Endodermal cell (in vitro differentiated cells): ENCODE data around the gene PLPP3. TPM values are rescaled to one million over a fixed set of nuclear protein-coding genes. Genes with fewer than 3 reads are reported as not detected.

Experiments used
- DNase-seq: peaks from one replicate; pipeline ENCODE4 v3.0.0-alpha.2; 2017
- H3K27ac ChIP-seq: 2 replicates; pipeline ENCODE4 v1.5.1; 2013; ENCODE audit warnings: mild to moderate bottlenecking, low read depth, low read length, moderate library complexity
- H3K27me3 ChIP-seq: 2 replicates; pipeline ENCODE4 v1.6.1; 2013; ENCODE audit warnings: mild to moderate bottlenecking, low read length, moderate library complexity; ENCODE audit not compliant: insufficient read depth, control insufficient read depth, poor library complexity, severe bottlenecking
- H3K36me3 ChIP-seq: 2 replicates; pipeline ENCODE4 v1.7.0; 2013; ENCODE audit warnings: mild to moderate bottlenecking, low read length, moderate library complexity; ENCODE audit not compliant: control insufficient read depth, insufficient read depth
- H3K4me1 ChIP-seq: one replicate; pipeline ENCODE4 v1.7.0; 2013; ENCODE audit warnings: low read length; ENCODE audit not compliant: control insufficient read depth, insufficient read depth
- H3K4me3 ChIP-seq: 2 replicates; pipeline ENCODE4 v1.5.1; 2013; ENCODE audit warnings: mild to moderate bottlenecking, low read length, moderate library complexity
- H3K9ac ChIP-seq: 2 replicates; pipeline ENCODE4 v1.6.1; 2013; ENCODE audit warnings: mild to moderate bottlenecking, low read length, moderate library complexity; ENCODE audit not compliant: poor library complexity, severe bottlenecking; ENCODE audit errors: extremely low read depth
- H3K9me3 ChIP-seq: 2 replicates; pipeline ENCODE4 v1.6.1; 2013; ENCODE audit warnings: mild to moderate bottlenecking, low read length, moderate library complexity; ENCODE audit not compliant: control insufficient read depth
- H3K27ac Mint-ChIP-seq: 2 replicates; pipeline ENCODE4 v1.8.0; 2020; ENCODE audit warnings: mixed read lengths
- H3K27me3 Mint-ChIP-seq: 2 replicates; pipeline ENCODE4 v1.8.0; 2021; ENCODE audit warnings: mild to moderate bottlenecking, mixed read lengths; ENCODE audit not compliant: insufficient read depth
- H3K36me3 Mint-ChIP-seq: 2 replicates; pipeline ENCODE4 v1.8.0; 2020; ENCODE audit warnings: low read depth, mixed read lengths
- H3K4me1 Mint-ChIP-seq: 2 replicates; pipeline ENCODE4 v1.8.0; 2020; ENCODE audit warnings: mixed read lengths
- H3K4me3 Mint-ChIP-seq: 2 replicates; pipeline ENCODE4 v1.8.0; 2020; ENCODE audit warnings: mild to moderate bottlenecking, moderate library complexity, mixed read lengths
- H3K9me3 Mint-ChIP-seq: 2 replicates; pipeline ENCODE4 v1.8.0; 2020; ENCODE audit warnings: mild to moderate bottlenecking, mixed read lengths
- CTCF ChIP-seq: fragments of 200-600 bp; sonication (generic); conservative IDR thresholded peaks from 2 replicates; pipeline ENCODE4 v1.5.0; 2021; ENCODE audit warnings: antibody characterized with exemption, mild to moderate bottlenecking
- WGBS, 2 experiments: methylation state at CpG; one replicate each; pipeline versions ENCODE4 v1.1.5 to v1.1.7; 2013; ENCODE audit warnings: missing lambda C conversion rate in 2 of 2, mixed read lengths in 1 of 2; ENCODE audit not compliant: insufficient coverage in 1 of 2, insufficient read length in 1 of 2; 5-methylcytosine and 5-hydroxymethylcytosine counted together
- total RNA-seq, 2 donors: library from RNA; stranded (reverse); fragmentation: NEBNext Ultra II Directional in 1 of 2; extraction: Animal tissue kit (Norgen Biotek cat#: 25700) in 1 of 2; gene quantifications; 2 replicates in 1 of 2; 3 replicates in 1 of 2; pipeline ENCODE4 v1.2.1, GENCODE V29; 2021

The PLPP3 gene
- total RNA-seq, 2 donors from 2014 or later = 39.2 to 55.2 TPM

DNA sequence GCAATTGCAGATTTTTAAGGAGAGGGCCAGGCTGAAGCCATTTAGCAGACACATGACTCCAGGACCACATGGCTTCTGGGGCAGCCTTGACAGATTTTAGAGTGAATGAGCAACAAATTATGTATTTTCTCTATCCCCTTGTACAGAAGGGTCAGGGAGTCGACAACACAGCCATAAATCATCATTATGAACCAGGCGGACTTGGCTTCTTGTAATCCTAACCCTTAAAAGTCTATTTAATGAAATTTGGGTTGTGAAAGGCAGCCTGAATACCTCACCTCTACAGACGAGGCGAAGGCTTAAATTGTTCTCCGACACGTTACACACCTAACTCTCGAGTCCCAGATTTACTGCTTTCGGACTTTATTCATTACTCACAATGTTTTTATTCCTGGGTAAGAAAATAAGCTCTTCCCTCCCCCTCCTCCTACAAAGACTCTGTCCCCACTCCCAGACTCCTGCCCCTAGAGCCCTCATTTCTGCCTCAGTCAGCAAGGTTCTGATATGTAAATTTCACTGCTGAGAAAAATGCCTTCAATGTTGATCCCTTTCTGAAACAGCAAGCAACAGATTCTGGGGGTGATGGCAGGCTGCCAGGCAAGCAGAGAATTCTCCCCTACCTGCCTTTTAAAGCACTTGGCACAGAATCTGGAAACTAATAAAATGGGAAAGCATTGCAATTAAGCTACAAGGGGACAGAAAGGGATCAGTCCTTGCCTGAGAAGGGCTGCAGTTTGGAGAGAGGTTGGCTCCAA lies 51.6 kb downstream of the PLPP3 start:
- Histone ChIP-seq H3K4me1 (peaks cover 18% of the 10 kb centered on the region), H3K27ac (peak overlapping the region; percentile 42), H3K27me3 (no peaks in the 10 kb centered on the region), H3K9ac (no peak overlapping the region), H3K36me3 (peaks cover 17% of the 10 kb centered on the region), H3K9me3 (no peaks in the 10 kb centered on the region), H3K4me3 (no peak overlapping the region)
- TF ChIP-seq CTCF = no peak
- H3K36me3 Mint-ChIP-seq = peaks cover 26% of the 10 kb centered on the region
- no peak overlapping the region for H3K27ac Mint-ChIP-seq
- H3K9me3 Mint-ChIP-seq = no peaks in the 10 kb centered on the region
- 81 to 100% methylated on average over 2 to 8 of the region's 8 CpGs for WGBS, 2 experiments
- H3K4me3 Mint-ChIP-seq = no peak overlapping the region
- no peak for DNase-seq
- H3K4me1 Mint-ChIP-seq = peaks cover 32% of the 10 kb centered on the region
- H3K27me3 Mint-ChIP-seq = no peaks in the 10 kb centered on the region

- TF ChIP-seq CTCF = no peak
- H3K36me3 ChIP-seq = peaks cover 24% of the 10 kb centered on the region
- H3K9ac ChIP-seq = no peak overlapping the region
- no peak overlapping the region for H3K27ac ChIP-seq
- H3K27me3 Mint-ChIP-seq = no peaks in the 10 kb centered on the region
- H3K27me3 ChIP-seq = no peaks in the 10 kb centered on the region
- H3K4me3 Mint-ChIP-seq = no peak overlapping the region
- DNase-seq = no peak
- H3K36me3 Mint-ChIP-seq = peaks cover 36% of the 10 kb centered on the region
- 86 to 89% methylated on average over 4 to 5 of the region's 5 CpGs for WGBS, 2 experiments
- H3K4me3 ChIP-seq = no peak overlapping the region
- H3K4me1 Mint-ChIP-seq = peaks cover 36% of the 10 kb centered on the region
- H3K9me3 ChIP-seq = no peaks in the 10 kb centered on the region
- H3K27ac Mint-ChIP-seq = no peak overlapping the region
- H3K4me1 ChIP-seq = peaks cover 13% of the 10 kb centered on the region
- H3K9me3 Mint-ChIP-seq = no peaks in the 10 kb centered on the region
These were observed 52.7 kb downstream of the PLPP3 start for GRCh38 chr1:56526571-56527174.

DNA sequence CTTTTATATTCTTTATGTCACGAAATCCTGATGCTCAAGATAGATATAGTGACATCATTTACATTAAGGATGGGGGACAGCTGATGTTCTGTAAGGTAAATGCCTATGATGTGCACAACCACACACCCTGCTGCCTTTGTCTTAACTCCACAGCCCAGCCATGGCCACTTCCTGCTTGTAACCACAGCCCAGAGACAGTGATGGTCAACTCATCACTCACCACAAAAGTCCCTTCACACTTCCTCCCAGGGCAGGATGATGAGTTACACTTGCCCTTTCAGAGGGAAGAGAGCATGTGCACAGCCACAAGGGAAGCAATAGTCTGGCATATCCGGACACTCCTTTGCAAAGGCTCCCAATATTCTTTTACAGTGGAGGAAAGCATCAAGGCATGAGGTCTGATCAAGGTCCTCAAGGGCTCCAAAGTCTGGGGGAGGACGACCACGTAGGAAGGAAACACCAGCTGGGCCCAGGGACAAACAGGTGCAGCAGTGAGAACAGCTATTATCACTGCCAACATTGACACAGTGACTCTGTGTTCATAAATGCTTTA lies 53.8 kb downstream of the PLPP3 start:
- H3K36me3 ChIP-seq = peaks cover 24% of the 10 kb centered on the region
- H3K27ac Mint-ChIP-seq = no peak overlapping the region
- H3K27me3 Mint-ChIP-seq = no peaks in the 10 kb centered on the region
- no peak for TF ChIP-seq CTCF
- H3K9me3 Mint-ChIP-seq = no peaks in the 10 kb centered on the region
- peaks cover 13% of the 10 kb centered on the region for H3K4me1 ChIP-seq
- 80 to 93% methylated on average over 1 to 4 of the region's 4 CpGs for WGBS, 2 experiments
- H3K4me1 Mint-ChIP-seq = peaks cover 42% of the 10 kb centered on the region
- peaks cover 46% of the 10 kb centered on the region for H3K36me3 Mint-ChIP-seq
- H3K27me3 ChIP-seq = no peaks in the 10 kb centered on the region
- no peak overlapping the region for H3K27ac ChIP-seq
- DNase-seq = no peak
- H3K4me3 ChIP-seq = no peak overlapping the region
- no peak overlapping the region for H3K4me3 Mint-ChIP-seq
- H3K9ac ChIP-seq = no peak overlapping the region
- H3K9me3 ChIP-seq = no peaks in the 10 kb centered on the region
